IMR-90 (cell line): ENCODE results near the gene KRT72. TPM values are rescaled to one million over a fixed set of nuclear protein-coding genes. Genes with fewer than 3 reads are reported as not detected.

Experiments used
- ATAC-seq: fragments of 200-7000 bp; cut with Tn5 transposase; 2 replicates; pipeline ENCODE4 v1.9.1; 2020; ENCODE audit warnings: low read depth, mild to moderate bottlenecking, moderate library complexity
- BruUV-seq: library from RNA; stranded (reverse); fragments of 400-500 nt; replicated peaks from 2 replicates; lab custom pipeline; 2021; lab: Mats Ljungman, UMichigan
- CTCF ChIA-PET: fragments of 300-600 bp; formaldehyde crosslinking; extraction: SDS; loops from one replicate; lab custom pipeline; 2021; ENCODE audit warnings: antibody characterized with exemption; lab: Yijun Ruan, JAX
- POLR2A ChIA-PET: fragments of 300-600 bp; sonication (Branson Sonifier 250); formaldehyde crosslinking; loops from one replicate; lab custom pipeline; 2022; ENCODE audit warnings: antibody characterized with exemption; ENCODE audit not compliant: unreplicated experiment; lab: Charles Lee
- DNase-seq: peaks from one replicate; pipeline ENCODE4 v3.0.0; 2013
- H2AFZ ChIP-seq: replicated peaks from 2 replicates; pipeline ENCODE3; 2013; ENCODE audit warnings: low read length, mild to moderate bottlenecking; ENCODE audit not compliant: poor library complexity
- H2AK5ac ChIP-seq: 2 replicates; pipeline ENCODE4 v1.6.1; 2013; ENCODE audit warnings: low read depth, low read length, inconsistent platforms
- H2AK9ac ChIP-seq: replicated peaks from 2 replicates; pipeline ENCODE3; 2013; ENCODE audit warnings: mild to moderate bottlenecking, low read depth, low read length, moderate library complexity; ENCODE audit not compliant: poor library complexity
- H2BK120ac ChIP-seq: 2 replicates; pipeline ENCODE4 v1.6.1; 2013; ENCODE audit warnings: low read depth, low read length, inconsistent platforms
- H2BK15ac ChIP-seq: 3 replicates; pipeline ENCODE4 v1.6.1; 2013; ENCODE audit warnings: low read depth, low read length, inconsistent platforms
- H2BK20ac ChIP-seq: 2 replicates; pipeline ENCODE4 v1.6.1; 2013; ENCODE audit warnings: low read depth, mild to moderate bottlenecking, inconsistent platforms, low read length, moderate library complexity
- H2BK5ac ChIP-seq: 2 replicates; pipeline ENCODE4 v1.6.1; 2013; ENCODE audit warnings: mild to moderate bottlenecking, low read depth, low read length, inconsistent platforms; ENCODE audit not compliant: poor library complexity, severe bottlenecking
- H3K14ac ChIP-seq: replicated peaks from 2 replicates; pipeline ENCODE4 v1.6.1; 2013; ENCODE audit warnings: low read depth, low read length, inconsistent platforms
- H3K18ac ChIP-seq: 2 replicates; pipeline ENCODE4 v1.6.1; 2013; ENCODE audit warnings: low read depth, low read length, control low read depth
- H3K23ac ChIP-seq: 2 replicates; pipeline ENCODE4 v1.6.1; 2013; ENCODE audit warnings: low read depth, low read length, inconsistent platforms
- H3K27ac ChIP-seq: 2 replicates; pipeline ENCODE4 v1.5.1; 2013; ENCODE audit warnings: mild to moderate bottlenecking, control low read depth, low read length; ENCODE audit not compliant: insufficient read depth
- H3K27me3 ChIP-seq: 2 replicates; pipeline ENCODE4 v1.6.1; 2013; ENCODE audit warnings: low read length; ENCODE audit not compliant: control insufficient read depth, insufficient read depth
- H3K36me3 ChIP-seq: 2 replicates; pipeline ENCODE4 v1.6.1; 2013; ENCODE audit warnings: low read length, mixed read lengths; ENCODE audit not compliant: control insufficient read depth, insufficient read depth
- H3K4ac ChIP-seq: 2 replicates; pipeline ENCODE4 v1.6.1; 2013; ENCODE audit warnings: low read depth, low read length, inconsistent platforms
- H3K4me1 ChIP-seq: 2 replicates; pipeline ENCODE4 v1.6.1; 2013; ENCODE audit warnings: low read length, mixed read lengths; ENCODE audit not compliant: control insufficient read depth, insufficient read depth
- H3K4me2 ChIP-seq: 2 replicates; pipeline ENCODE4 v1.6.1; 2013; ENCODE audit warnings: low read depth, mild to moderate bottlenecking, control low read depth, low read length, moderate library complexity
- H3K4me3 ChIP-seq: 2 replicates; pipeline ENCODE4 v1.5.1; 2013; ENCODE audit warnings: low read depth, mild to moderate bottlenecking, control low read depth, low read length, moderate library complexity; ENCODE audit not compliant: insufficient read depth
- H3K56ac ChIP-seq: 2 replicates; pipeline ENCODE4 v1.6.1; 2013; ENCODE audit warnings: low read length, inconsistent platforms; ENCODE audit not compliant: insufficient read depth; ENCODE audit errors: extremely low read depth
- H3K79me1 ChIP-seq, 2 experiments: 2 replicates each; pipeline ENCODE4 v1.6.1; 2013; ENCODE audit warnings: low read length in 2 of 2, inconsistent platforms in 1 of 2, low read depth in 1 of 2
- H3K9ac ChIP-seq: 2 replicates; pipeline ENCODE4 v1.6.1; 2013; ENCODE audit warnings: low read depth, low read length, control low read depth
- H3K9me1 ChIP-seq: 2 replicates; pipeline ENCODE4 v1.6.1; 2013; ENCODE audit warnings: low read length, inconsistent platforms; ENCODE audit not compliant: insufficient read depth
- H3K9me3 ChIP-seq: 2 replicates; pipeline ENCODE4 v1.6.1; 2013; ENCODE audit warnings: low read length; ENCODE audit not compliant: control insufficient read depth, insufficient read depth
- H4K20me1 ChIP-seq: 2 replicates; pipeline ENCODE4 v1.6.1; 2013; ENCODE audit warnings: low read length, inconsistent platforms; ENCODE audit not compliant: insufficient read depth
- H4K5ac ChIP-seq: 2 replicates; pipeline ENCODE4 v1.6.1; 2013; ENCODE audit warnings: mild to moderate bottlenecking, low read depth, low read length, control low read depth
- H4K8ac ChIP-seq, 2 experiments: 2 replicates each; pipeline ENCODE4 v1.6.1; 2013; ENCODE audit warnings: low read depth in 2 of 2, low read length in 2 of 2, control low read depth in 1 of 2, inconsistent platforms in 1 of 2
- H4K91ac ChIP-seq: 2 replicates; pipeline ENCODE4 v1.6.1; 2013; ENCODE audit warnings: low read depth, low read length, inconsistent platforms; ENCODE audit not compliant: insufficient read depth
- BHLHE40 ChIP-seq: fragments of 150-350 bp; IDR thresholded peaks from 2 replicates; pipeline ENCODE4 v1.6.1; 2016; ENCODE audit warnings: mild to moderate bottlenecking, low read depth, low read length
- CEBPB ChIP-seq: IDR thresholded peaks from 2 replicates; pipeline ENCODE4 v1.6.1; 2012; ENCODE audit warnings: low read depth, low read length, improper control_type of control experiment
- FOS ChIP-seq: fragments of 150-350 bp; IDR thresholded peaks from 2 replicates; pipeline ENCODE4 v1.6.1; 2016; ENCODE audit warnings: low read depth, low read length
- MAZ ChIP-seq: IDR thresholded peaks from 2 replicates; pipeline ENCODE4 v1.6.1; 2012; ENCODE audit warnings: low read depth, mild to moderate bottlenecking, low read length, improper control_type of control experiment, moderate library complexity, borderline replicate concordance
- MXI1 ChIP-seq: IDR thresholded peaks from 2 replicates; pipeline ENCODE4 v1.6.1; 2012; ENCODE audit warnings: low read depth, mild to moderate bottlenecking, low read length, moderate library complexity, borderline replicate concordance
- NFE2L2 ChIP-seq: fragments of 150-350 bp; IDR thresholded peaks from 2 replicates; pipeline ENCODE4 v1.6.1; 2016; ENCODE audit warnings: low read depth, mild to moderate bottlenecking, low read length
- RAD21 ChIP-seq: IDR thresholded peaks from 2 replicates; pipeline ENCODE4 v1.6.1; 2012; ENCODE audit warnings: low read length, improper control_type of control experiment
- RFX5 ChIP-seq: IDR thresholded peaks from 2 replicates; pipeline ENCODE4 v1.8.0; 2012; ENCODE audit warnings: low read depth, mild to moderate bottlenecking, low read length, moderate library complexity
- dilution Hi-C: fragments of 300-500 bp; cut with HindIII; formaldehyde crosslinking; loops from one replicate; pipeline ENCODE4 v1.14.3; 2018; ENCODE audit warnings: low sequenced_read_pairs; ENCODE audit not compliant: unreplicated experiment
- in situ Hi-C: fragments of 300-500 bp; cut with MboI; formaldehyde crosslinking; loops from 3 replicates; pipeline ENCODE4 v1.14.3; 2019; ENCODE audit warnings: low sequenced_read_pairs, inconsistent platforms, mixed read lengths
- intact Hi-C: fragments of 100-400 bp; cut with micrococcal nuclease; formaldehyde crosslinking; loops from 2 replicates; pipeline ENCODE4 v1.10.0; 2022
- polyA plus RNA-seq, 3 experiments: library from polyadenylated mRNA; depleted of rRNA; stranded (reverse); fragments of >200 nt; gene quantifications; 2 replicates each; pipeline ENCODE4 v1.2.3, GENCODE V29; 2012; ENCODE audit warnings: low replicate concordance in 1 of 3
- total RNA-seq: library from RNA; depleted of rRNA; stranded (reverse); fragments of >200 nt; gene quantifications from 2 replicates; pipeline ENCODE4 v1.2.3, GENCODE V29; 2012
- TF ChIP-seq, protein P1 (sequence below): fragments of 150-350 bp; IDR thresholded peaks from 2 replicates; pipeline ENCODE4 v1.6.1; 2016; ENCODE audit warnings: low read depth, mild to moderate bottlenecking, low read length, moderate library complexity, borderline replicate concordance

KRT72 gene
- total and polyA plus RNA-seq, 2 of the 4 experiments (the other 2 are of a cell fraction) = not detected

DNA sequence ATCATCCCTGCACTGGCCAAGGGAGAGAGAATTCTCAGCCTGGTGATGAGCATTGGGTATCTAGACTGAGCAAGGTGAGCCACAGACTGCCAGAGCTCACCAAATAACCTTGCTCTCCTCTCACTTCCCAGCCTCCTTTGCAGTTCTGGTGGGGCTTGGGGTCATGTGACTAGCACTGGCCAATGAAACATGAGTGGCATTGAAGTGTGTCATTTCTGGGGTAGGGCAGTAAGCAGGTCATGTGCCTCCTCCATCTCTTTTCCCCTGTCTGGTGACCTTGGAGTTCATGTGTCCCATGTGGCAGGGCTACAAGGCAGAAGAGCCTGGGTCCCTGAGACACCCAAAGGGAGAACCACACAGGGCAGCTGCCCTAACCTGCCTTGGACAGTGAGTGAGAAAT lies 3.6 kb upstream of the KRT72 start:
- Histone ChIP-seq H3K4me1 (no peaks in the 10 kb centered on the region), H3K36me3 (no peaks in the 10 kb centered on the region), H4K8ac (no peak overlapping the region), H3K79me1 (no peaks in the 10 kb centered on the region), H3K27me3 (peaks cover 44% of the 10 kb centered on the region), H3K4ac (no peak overlapping the region), H2BK20ac (no peak overlapping the region), H3K4me3 (no peak overlapping the region), H2BK15ac (no peak overlapping the region), H4K5ac (no peak overlapping the region), H2AK5ac (no peak overlapping the region), H3K4me2 (no peak overlapping the region), H3K9me3 (no peaks in the 10 kb centered on the region), H2BK120ac (no peak overlapping the region), H2BK5ac (no peak overlapping the region), H2AFZ (no peak overlapping the region), H2AK9ac (no peak overlapping the region), H3K27ac (no peak overlapping the region), H3K18ac (no peak overlapping the region), H4K20me1 (no peaks in the 10 kb centered on the region), H3K9me1 (no peaks in the 10 kb centered on the region), H4K91ac (no peak overlapping the region), H3K9ac (no peak overlapping the region), H3K14ac (no peak overlapping the region), H3K56ac (no peak overlapping the region), H3K23ac (no peak overlapping the region)
- ATAC-seq (no peak), DNase-seq (no peak)
- intact Hi-C loops (no loop called here), in situ Hi-C loops (no loop called here), dilution Hi-C loops (no loop called here)
- CTCF ChIA-PET = no interaction called here
- POLR2A ChIA-PET = no interaction called here
- TF ChIP-seq RFX5 (no peak), MAZ (no peak), NFE2L2 (no peak), MXI1 (no peak), BHLHE40 (no peak), FOS (no peak), RAD21 (no peak), CEBPB (no peak)
- TF ChIP-seq, protein P1, sequence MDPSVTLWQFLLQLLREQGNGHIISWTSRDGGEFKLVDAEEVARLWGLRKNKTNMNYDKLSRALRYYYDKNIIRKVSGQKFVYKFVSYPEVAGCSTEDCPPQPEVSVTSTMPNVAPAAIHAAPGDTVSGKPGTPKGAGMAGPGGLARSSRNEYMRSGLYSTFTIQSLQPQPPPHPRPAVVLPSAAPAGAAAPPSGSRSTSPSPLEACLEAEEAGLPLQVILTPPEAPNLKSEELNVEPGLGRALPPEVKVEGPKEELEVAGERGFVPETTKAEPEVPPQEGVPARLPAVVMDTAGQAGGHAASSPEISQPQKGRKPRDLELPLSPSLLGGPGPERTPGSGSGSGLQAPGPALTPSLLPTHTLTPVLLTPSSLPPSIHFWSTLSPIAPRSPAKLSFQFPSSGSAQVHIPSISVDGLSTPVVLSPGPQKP = no peak
- no TSS peak for BruUV-seq
